HG03469 (cell line): ENCODE results near the gene CKAP2L.
"Not testable (repeated sequence)": the region's sequence is repeated elsewhere in the genome, so short reads cannot be mapped to it uniquely, and the experiment has no call there.

Experiments
- ATAC-seq: cut with Tn5 transposase; IDR thresholded peaks from one replicate; pipeline ENCODE4 v1.9.1; 2021; ENCODE audit warnings: mild to moderate bottlenecking, moderate library complexity, moderate number of reproducible peaks; ENCODE audit not compliant: unreplicated experiment

CKAP2L gene

GRCh38 chr2:112710956-112711750 lies 53.3 kb downstream of the CKAP2L start:
- ATAC-seq = no peak

GRCh38 chr2:112709703-112710102 lies 54.7 kb downstream of the CKAP2L start:
- ATAC-seq = no peak

GRCh38 chr2:112708968-112709367 lies 55.4 kb downstream of the CKAP2L start:
- no peak for ATAC-seq

DNA sequence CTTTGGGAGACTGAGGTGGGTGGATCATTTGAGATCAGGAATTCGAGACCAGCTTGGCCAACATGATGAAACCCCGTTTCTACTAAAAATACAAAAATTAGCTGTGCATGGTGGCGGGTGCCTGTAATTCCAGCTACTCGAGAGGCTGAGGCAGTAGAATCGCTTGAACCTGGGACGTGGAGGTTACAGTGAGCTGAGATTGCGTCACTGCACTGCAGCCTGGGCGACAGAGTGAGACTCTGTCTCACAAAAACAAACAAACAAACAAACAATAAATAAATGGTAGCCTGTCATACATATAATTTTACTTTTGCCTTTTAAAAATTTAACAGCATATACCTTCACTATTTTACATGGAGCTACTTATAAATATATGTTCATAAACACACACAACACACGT lies 57.5 kb downstream of the CKAP2L start:
- not testable (repeated sequence) for ATAC-seq

- no peak for ATAC-seq
These were observed 58.2 kb downstream of the CKAP2L start for GRCh38 chr2:112706170-112706664.

- ATAC-seq = no peak
These were observed 58.8 kb downstream of the CKAP2L start for GRCh38 chr2:112705575-112705974.

DNA sequence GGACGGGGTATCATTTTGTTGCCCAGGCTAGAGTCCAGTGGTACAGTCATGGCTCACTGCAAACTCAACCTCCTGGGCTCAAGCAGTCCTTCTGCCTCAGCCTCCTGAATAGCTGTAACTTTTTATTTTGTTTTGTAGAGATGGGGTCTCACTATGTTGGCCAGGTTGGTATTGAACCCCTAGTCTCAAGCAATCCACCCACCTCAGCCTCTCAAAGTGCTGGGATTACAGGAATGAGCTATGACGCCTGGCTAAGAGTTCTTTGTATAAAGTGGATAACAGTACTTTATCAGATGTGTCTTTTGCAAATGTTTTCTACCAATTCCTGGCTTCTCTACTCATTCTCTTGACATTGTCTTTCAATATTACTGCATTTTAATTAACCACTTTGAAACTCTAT lies 60.7 kb downstream of the CKAP2L start:
- no peak for ATAC-seq

DNA sequence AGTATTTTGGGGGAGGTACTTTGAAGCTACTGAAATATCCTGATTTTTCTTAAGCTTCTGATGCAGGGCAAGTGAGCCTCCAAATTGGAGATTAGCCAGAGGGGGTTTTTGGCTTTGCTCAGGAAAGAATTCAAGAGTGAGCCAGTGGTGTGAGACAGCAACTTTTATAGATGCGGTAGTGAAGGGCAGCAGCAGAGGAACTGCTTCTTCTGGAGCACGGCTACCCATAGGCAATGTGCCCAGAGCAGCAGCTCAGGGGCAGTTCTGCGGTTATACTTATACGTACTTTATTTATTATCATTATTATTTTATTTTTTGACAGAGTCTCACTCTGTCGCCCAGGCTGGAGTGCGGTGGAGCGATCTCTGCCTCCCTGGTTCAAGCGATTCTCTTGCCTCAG lies 63.4 kb downstream of the CKAP2L start:
- ATAC-seq = no peak

- ATAC-seq = no peak
These were observed 64.3 kb downstream of the CKAP2L start for GRCh38 chr2:112699984-112700667.

GRCh38 chr2:112698834-112699515 lies 65.4 kb downstream of the CKAP2L start:
- ATAC-seq = no peak

DNA sequence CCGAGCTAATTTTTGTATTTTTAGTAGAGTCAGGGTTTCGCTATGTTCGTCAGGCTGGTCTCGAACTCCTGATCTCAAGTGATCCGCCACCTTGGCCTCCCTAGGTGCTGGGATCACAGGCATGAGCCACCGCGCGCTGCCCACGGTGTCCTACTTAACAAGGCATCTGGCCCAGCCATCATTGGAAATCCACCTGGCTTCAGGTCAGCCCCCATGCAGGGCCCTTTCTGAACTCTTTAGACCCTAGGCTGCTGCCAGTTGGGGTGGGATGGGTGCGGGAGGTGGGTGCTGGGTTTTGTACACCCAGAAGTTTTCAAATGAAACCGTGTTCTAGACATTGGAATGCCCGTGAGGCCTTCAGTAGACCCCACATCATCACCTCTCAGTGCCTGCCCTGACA lies 70.2 kb downstream of the CKAP2L start:
- ATAC-seq = no peak

DNA sequence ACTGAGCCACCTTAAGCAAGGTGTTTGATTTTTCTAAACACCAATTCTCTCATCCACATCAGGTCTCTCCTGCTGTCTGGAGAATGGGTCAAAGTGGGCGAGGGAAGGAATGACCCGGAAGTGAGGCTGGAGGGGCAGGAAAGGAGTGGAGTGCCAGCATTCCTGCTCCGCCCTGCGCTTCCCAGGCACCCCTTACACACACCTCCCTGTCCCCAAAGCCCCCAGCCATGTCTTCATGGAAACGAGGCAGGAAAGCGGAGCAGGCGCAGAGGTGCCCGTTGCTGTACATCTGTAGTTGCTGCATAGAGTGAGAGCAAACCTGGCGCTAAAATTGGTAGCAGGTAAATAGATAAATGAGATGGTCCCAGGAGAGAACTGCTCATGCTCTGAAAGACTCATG lies 70.8 kb downstream of the CKAP2L start:
- ATAC-seq = no peak

- ATAC-seq = no peak
These were observed 71.5 kb downstream of the CKAP2L start for GRCh38 chr2:112692918-112693317.

- peak; percentile 77 for ATAC-seq
These were observed 71.9 kb downstream of the CKAP2L start for GRCh38 chr2:112692495-112692911.

DNA sequence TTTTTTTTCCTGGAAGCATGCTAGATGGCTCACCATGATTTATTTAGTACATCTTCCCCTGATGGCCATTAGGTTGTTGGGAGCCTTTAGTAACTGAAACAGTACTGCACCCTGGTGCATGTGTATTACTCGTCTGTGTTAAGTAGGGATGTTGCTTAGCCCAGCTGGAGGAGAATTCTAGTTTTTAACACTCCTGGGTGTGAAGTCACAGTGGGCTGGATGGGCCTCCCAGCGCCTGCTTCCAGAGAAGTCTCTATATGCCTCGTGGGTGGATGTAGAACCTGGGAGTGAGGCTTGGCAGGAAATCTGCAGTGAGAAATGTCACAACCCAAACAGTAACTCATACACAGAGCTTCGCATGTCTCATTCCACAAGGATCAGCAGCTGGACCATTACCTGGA lies 72.5 kb downstream of the CKAP2L start:
- ATAC-seq = no peak

GRCh38 chr2:112690853-112691401 lies 73.5 kb downstream of the CKAP2L start:
- ATAC-seq = no peak

GRCh38 chr2:112688086-112688880 lies 76.1 kb downstream of the CKAP2L start:
- no peak for ATAC-seq

GRCh38 chr2:112687522-112687921 lies 76.9 kb downstream of the CKAP2L start:
- no peak for ATAC-seq
